Gastrocnemius medialis (tissue), 4 donors: Measurements from ENCODE around the gene RNF44. TPM values are rescaled to one million over a fixed set of nuclear protein-coding genes. Genes with fewer than 3 reads are reported as not detected.

Experiments
- ATAC-seq, 2 donors: fragments of 150-250 bp; one replicate each; pipeline ENCODE4 v1.9.1; 2016
- DNase-seq, 2 donors: peaks; one replicate each; pipeline ENCODE4 v3.0.0-alpha.2; 2019
- H3K27ac ChIP-seq, 4 donors: fragments of 200-600 bp; sonication (generic); 1 replicate in 1 of 4; 2 replicates in 3 of 4; pipeline ENCODE4 v1.5.1; 2016 to 2018; ENCODE audit warnings: mild to moderate bottlenecking in 2 of 4, moderate library complexity in 1 of 4
- H3K27me3 ChIP-seq, 3 donors: fragments of 200-600 bp; sonication (generic) in 2 of 3; 1 replicate in 1 of 3; 2 replicates in 2 of 3; pipeline versions ENCODE4 v1.5.1 to v1.6.0; 2016 to 2019; ENCODE audit warnings: mild to moderate bottlenecking in 1 of 3, moderate library complexity in 1 of 3
- H3K36me3 ChIP-seq, 2 donors: fragments of 200-600 bp; sonication (generic) in 1 of 2; one replicate each; pipeline ENCODE4 v1.5.1; 2017 to 2018
- H3K4me1 ChIP-seq, 2 donors: fragments of 200-600 bp; sonication (generic) in 1 of 2; one replicate each; pipeline ENCODE4 v1.5.1; 2016 to 2017; ENCODE audit warnings: mild to moderate bottlenecking in 2 of 2
- H3K4me3 ChIP-seq, 4 donors: fragments of 200-600 bp; sonication (generic) in 3 of 4; 1 replicate in 1 of 4; 2 replicates in 3 of 4; pipeline ENCODE4 v1.5.1; 2016 to 2019; ENCODE audit warnings: mild to moderate bottlenecking in 2 of 4
- H3K9me3 ChIP-seq, 3 donors: fragments of 200-600 bp; sonication (generic) in 2 of 3; 1 replicate in 1 of 3; 2 replicates in 2 of 3; pipeline ENCODE4 v1.5.1; 2016 to 2019
- CTCF ChIP-seq, 5 experiments: fragments of 450-650 bp in 3 of 5; fragments of 200-600 bp in 2 of 5; sonication (generic) in 2 of 5; IDR thresholded peaks in 4 of 5; conservative IDR thresholded peaks in 1 of 5; 1 replicate in 4 of 5; 2 replicates in 1 of 5; pipeline ENCODE4 v1.5.1; 2016 to 2019; ENCODE audit warnings: antibody characterized with exemption in 5 of 5, mild to moderate bottlenecking in 3 of 5, moderate library complexity in 3 of 5
- POLR2A ChIP-seq, 2 donors: fragments of 450-650 bp; IDR thresholded peaks; one replicate each; pipeline ENCODE4 v1.6.1; 2017; ENCODE audit warnings: antibody characterized with exemption in 2 of 2, mild to moderate bottlenecking in 2 of 2, moderate library complexity in 2 of 2
- in situ Hi-C, 4 donors: fragments of 200-750 bp; cut with MboI; loops; one replicate each; pipeline versions ENCODE4 v1.15.0 to v1.8.0; 2017; ENCODE audit warnings: low sequenced_read_pairs in 4 of 4
- intact Hi-C: fragments of 100-400 bp; cut with DNase I; formaldehyde crosslinking; loops from one replicate; pipeline ENCODE4 v1.15.1; 2023; ENCODE audit warnings: low total_unique reads
- total RNA-seq, 4 donors: library from RNA; depleted of rRNA; stranded (reverse); fragments of >200 nt; gene quantifications; one replicate each; pipeline versions ENCODE4 v1.1.0 to v1.2.3, GENCODE V29; 2016

RNF44 gene
- total RNA-seq, 4 donors from 2014 or later: 4.1 to 7.0 (median 6.7) TPM

DNA sequence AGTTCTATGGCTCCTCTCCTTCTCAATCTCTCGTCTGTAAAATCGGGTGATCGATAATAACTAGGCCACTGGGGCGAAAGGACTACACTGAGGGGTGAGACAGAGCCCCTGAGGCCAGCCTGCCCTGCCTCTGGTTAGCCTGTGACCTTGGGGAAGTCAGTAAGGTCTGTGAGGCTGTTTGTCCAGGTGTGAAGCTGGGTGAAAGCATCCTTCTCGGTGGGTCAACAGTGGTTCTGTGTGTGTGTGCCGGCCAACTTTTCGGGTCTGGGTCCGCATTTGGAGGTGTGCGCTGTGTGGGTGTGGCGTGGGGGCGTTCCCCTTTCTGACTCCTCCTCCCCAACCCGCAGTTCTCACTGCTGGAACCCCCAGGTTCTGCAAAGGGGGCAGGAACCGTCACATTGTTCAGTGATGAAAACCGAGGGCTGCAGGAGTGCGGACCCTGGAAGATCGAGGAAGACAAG lies 5.0 kb upstream of the RNF44 start:
- Histone ChIP-seq H3K27ac (peak overlapping the region; percentile 73 to 94 (median 92)), H3K4me3 (peak overlapping the region; percentile 57 to 97 (median 80)), H3K9me3 (no peaks in the 10 kb centered on the region), H3K27me3 (no peaks in the 10 kb centered on the region), H3K36me3 (no peaks in the 10 kb centered on the region), H3K4me1 (peaks cover 25 to 33% of the 10 kb centered on the region in 2 donors)
- TF ChIP-seq CTCF (IDR thresholded peaks at IDR 0.05 in 4 of 5, conservative IDR thresholded peaks at IDR 0.05 in 1 of 5): no peak
- TF ChIP-seq POLR2A (IDR thresholded peaks at IDR 0.05): no peak
- intact Hi-C loops: no loop called here
- DNase-seq (no peak), ATAC-seq (no peak)
- in situ Hi-C loops: loop anchor here in 2 of 4 donors (25.0 kb wide), 3 partner anchors 105 to 470 kb away; partner anchors contain the start of genes CLTB (in 1 of the 2), FAF2 (in 1 of the 2), UIMC1 (in 1 of the 2) and ZNF346 (in 1 of the 2)

- no peak for ATAC-seq
- Histone ChIP-seq H3K36me3 (no peaks in the 10 kb centered on the region), H3K4me1 (peaks cover 25 to 33% of the 10 kb centered on the region in 2 donors), H3K27me3 (no peaks in the 10 kb centered on the region), H3K27ac (peak overlapping the region; percentile 73 to 94 (median 92)), H3K9me3 (no peaks in the 10 kb centered on the region), H3K4me3 (peak overlapping the region in 1 of 4 donors; percentile 97)
- in situ Hi-C loops: loop anchor here in 2 of 4 donors (25.0 kb wide), 3 partner anchors 104 to 471 kb away; partner anchors contain the start of genes CLTB (in 1 of the 2), FAF2 (in 1 of the 2), UIMC1 (in 1 of the 2) and ZNF346 (in 1 of the 2)
- no peak for DNase-seq
- intact Hi-C loops: no loop called here
- no peak for TF ChIP-seq POLR2A (IDR thresholded peaks at IDR 0.05)
- TF ChIP-seq CTCF (IDR thresholded peaks at IDR 0.05 in 4 of 5, conservative IDR thresholded peaks at IDR 0.05 in 1 of 5): no peak
Observed at GRCh38 chr5:176541338-176542134, 4.3 kb upstream of the RNF44 start.

DNA sequence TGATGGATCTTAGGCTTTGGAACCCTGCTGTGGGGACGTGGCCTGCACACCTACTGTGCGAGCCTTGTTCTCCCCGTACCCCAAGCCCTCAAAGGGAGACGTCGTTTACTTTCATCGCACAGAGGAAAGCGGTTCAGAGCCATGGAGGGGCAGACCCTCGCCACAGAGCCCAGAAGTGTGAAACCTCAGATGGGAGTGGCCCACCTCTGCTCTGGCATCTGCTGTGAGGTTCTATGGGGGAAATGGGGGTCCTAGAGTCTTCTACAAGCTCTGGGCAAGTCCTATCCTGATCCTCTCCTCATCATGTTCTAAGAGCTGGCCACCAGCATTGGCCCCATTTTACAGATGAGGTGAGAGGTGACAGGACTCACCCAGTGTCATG lies 3.7 kb upstream of the RNF44 start:
- DNase-seq (no peak), ATAC-seq (no peak)
- no peaks in the 10 kb centered on the region for H3K9me3 ChIP-seq
- intact Hi-C loops: no loop called here
- no peak for TF ChIP-seq CTCF (IDR thresholded peaks at IDR 0.05 in 4 of 5, conservative IDR thresholded peaks at IDR 0.05 in 1 of 5)
- TF ChIP-seq POLR2A (IDR thresholded peaks at IDR 0.05): no peak
- H3K27ac ChIP-seq: peak overlapping the region in 3 of 4 donors; percentile 90 to 94 (median 93)
- H3K36me3 ChIP-seq: no peaks in the 10 kb centered on the region
- in situ Hi-C loops: loop anchor here in 2 of 4 donors (25.0 kb wide), 3 partner anchors 104 to 471 kb away; partner anchors contain the start of genes CLTB (in 1 of the 2), FAF2 (in 1 of the 2), UIMC1 (in 1 of the 2) and ZNF346 (in 1 of the 2)
- no peaks in the 10 kb centered on the region for H3K27me3 ChIP-seq
- H3K4me1 ChIP-seq: peaks cover 25 to 36% of the 10 kb centered on the region in 2 donors
- no peak overlapping the region for H3K4me3 ChIP-seq

GRCh38 chr5:176540476-176540899 lies 3.3 kb upstream of the RNF44 start:
- Histone ChIP-seq H3K27me3 (no peaks in the 10 kb centered on the region), H3K36me3 (no peaks in the 10 kb centered on the region), H3K9me3 (no peaks in the 10 kb centered on the region), H3K4me1 (peaks cover 27 to 41% of the 10 kb centered on the region in 2 donors), H3K27ac (no peak overlapping the region), H3K4me3 (no peak overlapping the region)
- no peak for ATAC-seq
- DNase-seq: no peak
- intact Hi-C loops: no loop called here
- in situ Hi-C loops: loop anchor here in 2 of 4 donors (25.0 kb wide), 3 partner anchors 103 to 472 kb away; partner anchors contain the start of genes CLTB (in 1 of the 2), FAF2 (in 1 of the 2), UIMC1 (in 1 of the 2) and ZNF346 (in 1 of the 2)
- no peak for TF ChIP-seq CTCF (IDR thresholded peaks at IDR 0.05 in 4 of 5, conservative IDR thresholded peaks at IDR 0.05 in 1 of 5)
- TF ChIP-seq POLR2A (IDR thresholded peaks at IDR 0.05): no peak
